Left ventricle myocardium inferior (tissue), 1 donor: ENCODE results near the gene KCNE1. TPM values are rescaled to one million over a fixed set of nuclear protein-coding genes. Genes with fewer than 3 reads are reported as not detected.

Experiments used
- DNase-seq: peaks from one replicate; pipeline ENCODE4 v3.0.0-alpha.2; 2020
- H3K27ac ChIP-seq: fragments of 200-600 bp; replicated peaks from 2 replicates; pipeline ENCODE4 v1.8.0; 2021
- H3K27me3 ChIP-seq: fragments of 200-600 bp; 2 replicates; pipeline ENCODE4 v1.8.0; 2021; ENCODE audit warnings: low read depth
- H3K36me3 ChIP-seq: fragments of 200-600 bp; 2 replicates; pipeline ENCODE4 v1.8.0; 2021
- H3K4me1 ChIP-seq: fragments of 200-600 bp; 2 replicates; pipeline ENCODE4 v1.8.0; 2021
- H3K4me3 ChIP-seq: fragments of 200-600 bp; 2 replicates; pipeline ENCODE4 v1.8.0; 2021; ENCODE audit warnings: mild to moderate bottlenecking, moderate library complexity
- H3K9me3 ChIP-seq: fragments of 200-600 bp; replicated peaks from 2 replicates; pipeline ENCODE4 v1.8.0; 2021
- CTCF ChIP-seq: fragments of 200-600 bp; IDR thresholded peaks from 2 replicates; pipeline ENCODE4 v1.8.0; 2021; ENCODE audit warnings: antibody characterized with exemption, mild to moderate bottlenecking, borderline replicate concordance
- intact Hi-C: fragments of 100-400 bp; cut with micrococcal nuclease; formaldehyde crosslinking; loops from one replicate; pipeline ENCODE4 v1.11.0; 2022
- total RNA-seq: library from RNA; stranded (reverse); fragmentation: NEBNext Ultra II Directional; extraction: Animal tissue kit (Norgen Biotek cat#: 25700); gene quantifications from one replicate; pipeline ENCODE4 v1.2.1, GENCODE V29; 2021
- donor health status: DM: no; HTN: yes; CAD: no; lungs with severe emphysema.

KCNE1 gene
- total RNA-seq, 1 donor from 2014 or later: 4.8 TPM

GRCh38 chr21:34518301-34518700, 6.3 kb upstream of the KCNE1 start:
- Histone ChIP-seq H3K9me3 (no peaks in the 10 kb centered on the region), H3K4me3 (no peak overlapping the region), H3K4me1 (peaks cover 46% of the 10 kb centered on the region), H3K36me3 (peaks cover 57% of the 10 kb centered on the region), H3K27me3 (no peaks in the 10 kb centered on the region), H3K27ac (peak overlapping the region; percentile 54)
- no peak for DNase-seq
- no peak for TF ChIP-seq CTCF
- intact Hi-C loops: no loop called here

DNA sequence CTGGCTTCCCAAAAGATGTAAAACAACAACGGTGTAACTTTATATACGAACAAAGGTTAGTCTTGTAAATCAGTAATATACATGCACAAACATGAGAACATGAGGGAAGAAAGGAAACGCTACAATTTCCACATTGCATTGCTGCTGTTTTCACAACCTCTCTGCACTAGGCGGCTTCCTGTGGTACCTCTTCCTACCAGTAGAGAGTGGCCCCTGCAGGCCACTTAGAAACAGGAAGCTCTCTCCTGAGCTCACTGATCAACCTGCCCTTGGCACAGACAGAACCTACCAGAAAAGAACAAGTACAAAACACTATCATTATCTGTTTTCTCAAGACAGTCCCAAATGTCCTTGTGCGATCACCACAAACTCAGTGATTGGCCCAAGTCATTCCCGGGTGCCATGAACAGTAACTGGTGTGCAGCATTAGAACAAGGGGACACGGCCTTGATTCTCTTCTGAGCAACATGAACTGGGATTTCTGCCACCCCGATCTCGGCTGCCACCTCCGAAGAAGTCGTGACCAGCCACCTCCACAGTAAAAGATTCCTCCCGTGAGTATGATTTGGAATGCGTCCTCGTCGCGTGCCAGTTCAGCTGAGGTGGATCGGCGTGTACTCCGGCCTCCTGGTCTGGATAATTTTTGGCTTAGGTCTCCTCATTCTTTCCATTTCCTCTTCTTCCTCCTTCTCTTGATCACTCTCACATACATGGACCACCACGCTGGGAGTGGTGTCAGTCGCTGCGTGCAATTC, 5.7 kb upstream of the KCNE1 start:
- Histone ChIP-seq H3K27ac (peak overlapping the region; percentile 54), H3K36me3 (peaks cover 52% of the 10 kb centered on the region), H3K4me1 (peaks cover 40% of the 10 kb centered on the region), H3K4me3 (no peak overlapping the region), H3K27me3 (no peaks in the 10 kb centered on the region), H3K9me3 (no peaks in the 10 kb centered on the region)
- intact Hi-C loops: no loop called here
- peak; percentile 39 for TF ChIP-seq CTCF
- no peak for DNase-seq

DNA sequence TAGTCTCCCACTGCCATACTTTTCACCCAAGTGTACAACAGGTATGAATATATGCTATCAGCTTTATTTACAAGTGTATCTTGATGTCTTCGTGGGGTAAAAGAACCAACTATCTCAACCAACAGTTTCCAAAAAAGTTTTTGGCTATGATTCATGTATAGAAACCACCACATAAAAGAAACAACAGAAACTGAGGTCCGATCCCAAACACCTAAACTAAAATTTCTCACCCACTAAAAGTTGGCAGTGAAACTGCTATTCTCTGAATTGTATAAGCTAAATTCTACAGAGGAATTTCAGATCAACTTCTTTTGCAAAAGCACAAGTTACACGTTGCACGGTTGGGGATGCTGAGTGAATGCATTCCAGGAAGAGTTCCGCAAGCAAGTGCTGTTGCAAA, 5.0 kb upstream of the KCNE1 start:
- Histone ChIP-seq H3K27me3 (no peaks in the 10 kb centered on the region), H3K27ac (peak overlapping the region; percentile 54), H3K4me1 (peaks cover 34% of the 10 kb centered on the region), H3K4me3 (no peak overlapping the region), H3K36me3 (peaks cover 51% of the 10 kb centered on the region), H3K9me3 (no peaks in the 10 kb centered on the region)
- intact Hi-C loops: no loop called here
- TF ChIP-seq CTCF: no peak
- no peak for DNase-seq

DNA sequence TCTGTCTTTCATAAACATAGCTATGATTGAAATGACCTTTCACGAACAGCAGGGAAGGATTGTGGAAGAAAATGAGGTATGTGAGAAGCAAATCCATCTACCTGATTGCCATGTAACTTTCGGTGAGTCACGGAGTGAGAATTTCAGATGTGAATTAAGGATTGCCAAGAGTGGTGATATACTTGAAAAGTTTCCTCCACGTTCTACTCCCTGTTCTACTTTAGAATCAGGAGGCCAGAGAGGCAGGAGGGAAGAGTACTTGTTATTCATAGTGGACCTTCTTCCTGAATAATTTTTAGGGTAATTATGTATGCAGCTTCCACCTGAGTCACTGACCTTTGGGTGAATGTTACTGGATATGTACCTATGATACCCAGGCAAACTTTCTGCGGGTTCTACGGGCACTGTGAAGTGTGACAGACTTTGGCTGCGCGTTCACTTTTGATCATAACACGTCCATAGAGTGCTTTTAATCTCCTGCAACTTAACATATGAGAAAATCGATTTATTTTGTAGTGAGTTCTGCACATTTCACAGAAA, 2.6 kb upstream of the KCNE1 start:
- Histone ChIP-seq H3K27me3 (no peaks in the 10 kb centered on the region), H3K9me3 (no peaks in the 10 kb centered on the region), H3K4me1 (peaks cover 38% of the 10 kb centered on the region), H3K27ac (no peak overlapping the region), H3K4me3 (no peak overlapping the region), H3K36me3 (peaks cover 32% of the 10 kb centered on the region)
- no peak for DNase-seq
- no peak for TF ChIP-seq CTCF
- intact Hi-C loops: no loop called here

DNA sequence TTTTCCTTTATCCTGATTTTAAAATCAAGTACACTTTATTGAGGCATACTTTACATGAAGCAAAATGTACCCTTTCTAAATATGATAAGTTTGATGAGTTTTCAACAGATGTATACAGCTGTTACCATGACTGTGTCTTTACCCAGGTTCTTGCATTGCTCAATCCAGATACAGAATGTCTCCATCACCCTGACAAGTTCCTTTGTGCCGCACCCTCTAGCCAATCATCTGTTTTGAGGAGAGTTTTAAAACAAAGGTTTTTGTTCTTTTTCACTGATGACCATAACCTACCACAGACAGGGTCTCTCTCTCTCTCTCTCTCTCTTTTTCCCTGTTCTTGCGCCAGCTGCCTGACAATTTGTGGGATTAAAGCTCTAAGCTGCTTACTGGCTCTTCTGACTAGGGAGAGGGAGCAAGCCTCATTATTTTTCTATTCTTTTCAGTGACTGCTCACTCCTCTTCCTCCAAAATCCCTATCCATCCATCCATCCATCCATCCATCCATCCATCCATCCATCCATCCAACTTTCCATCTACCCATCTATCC, 1.2 kb upstream of the KCNE1 start:
- Histone ChIP-seq H3K9me3 (no peaks in the 10 kb centered on the region), H3K27me3 (no peaks in the 10 kb centered on the region), H3K27ac (peak overlapping the region; percentile 15), H3K4me1 (peaks cover 30% of the 10 kb centered on the region), H3K36me3 (peaks cover 27% of the 10 kb centered on the region), H3K4me3 (no peak overlapping the region)
- intact Hi-C loops: no loop called here
- DNase-seq: no peak
- no peak for TF ChIP-seq CTCF
